Mesendoderm (in vitro differentiated cells): ENCODE results near the gene MRC1.

ENCODE experiments used
- DNase-seq: peaks from one replicate; pipeline ENCODE4 v3.0.0; 2013
- H2AK5ac ChIP-seq: 2 replicates; pipeline ENCODE4 v1.6.1; 2013; ENCODE audit warnings: low read length, inconsistent platforms
- H2BK120ac ChIP-seq: 2 replicates; pipeline ENCODE4 v1.6.1; 2013; ENCODE audit warnings: low read depth, mild to moderate bottlenecking, low read length, moderate library complexity, mixed read lengths
- H2BK15ac ChIP-seq: replicated peaks from 2 replicates; pipeline ENCODE4 v1.6.1; 2013; ENCODE audit warnings: low read depth, mild to moderate bottlenecking, moderate library complexity
- H2BK5ac ChIP-seq: 2 replicates; pipeline ENCODE4 v1.6.1; 2013; ENCODE audit warnings: low read length, inconsistent platforms
- H3K18ac ChIP-seq: 2 replicates; pipeline ENCODE4 v1.6.1; 2013; ENCODE audit warnings: mild to moderate bottlenecking, low read length, mixed read lengths
- H3K23ac ChIP-seq: one replicate; pipeline ENCODE4 v1.6.1; 2013; ENCODE audit warnings: low read length
- H3K27ac ChIP-seq: 2 replicates; pipeline ENCODE4 v1.5.1; 2013; ENCODE audit warnings: low read depth, mild to moderate bottlenecking, inconsistent platforms, low read length, moderate library complexity
- H3K27me3 ChIP-seq: 2 replicates; pipeline ENCODE4 v1.6.1; 2013; ENCODE audit warnings: low read length, control low read depth, mild to moderate bottlenecking, inconsistent platforms; ENCODE audit not compliant: insufficient read depth, poor library complexity
- H3K36me3 ChIP-seq: 2 replicates; pipeline ENCODE4 v1.6.1; 2013; ENCODE audit warnings: low read length, inconsistent platforms; ENCODE audit not compliant: control insufficient read depth, insufficient read depth
- H3K4ac ChIP-seq: one replicate; pipeline ENCODE4 v1.6.1; 2013; ENCODE audit warnings: low read depth, mild to moderate bottlenecking, low read length, moderate library complexity
- H3K4me1 ChIP-seq: 2 replicates; pipeline ENCODE4 v1.6.1; 2013; ENCODE audit warnings: low read depth, low read length, inconsistent platforms; ENCODE audit not compliant: control insufficient read depth
- H3K4me2 ChIP-seq: 2 replicates; pipeline ENCODE4 v1.6.1; 2013; ENCODE audit warnings: low read length
- H3K4me3 ChIP-seq: 2 replicates; pipeline ENCODE4 v1.5.1; 2013; ENCODE audit warnings: mild to moderate bottlenecking, low read length
- H3K56ac ChIP-seq: one replicate; pipeline ENCODE4 v1.6.1; 2013; ENCODE audit warnings: low read length
- H3K79me1 ChIP-seq: 2 replicates; pipeline ENCODE4 v1.6.1; 2013; ENCODE audit warnings: low read length, inconsistent platforms
- H3K79me2 ChIP-seq: 2 replicates; pipeline ENCODE4 v1.6.1; 2013; ENCODE audit warnings: mild to moderate bottlenecking, low read length; ENCODE audit not compliant: control insufficient read depth, insufficient read depth
- H3K9ac ChIP-seq: 2 replicates; pipeline ENCODE4 v1.6.1; 2013; ENCODE audit warnings: low read length, inconsistent platforms
- H4K5ac ChIP-seq: one replicate; pipeline ENCODE4 v1.6.1; 2013; ENCODE audit warnings: low read length
- H4K8ac ChIP-seq: one replicate; pipeline ENCODE4 v1.6.1; 2013; ENCODE audit warnings: low read depth, mild to moderate bottlenecking, control low read depth, low read length, moderate library complexity
- WGBS: extraction: QIAGEN DNeasy Blood & Tissue Kit; methylation state at CpG from one replicate; pipeline ENCODE4 v1.1.7; 2013; ENCODE audit warnings: low lambda C conversion rate, missing lambda C conversion rate; ENCODE audit not compliant: insufficient coverage; ENCODE audit errors: extremely low coverage; 5-methylcytosine and 5-hydroxymethylcytosine counted together
- small RNA-seq: library from polyadenylated mRNA; stranded (forward); fragments of <200 nt; extraction: miRNeasy Mini kit (QIAGEN cat#:217004); gene quantifications from one replicate; pipeline ENCODE3, GENCODE V24; 2013; ENCODE audit not compliant: insufficient read depth

MRC1 gene

GRCh38 chr10:17959870-17960269 is 150.7 kb downstream of the MRC1 start:
- Histone ChIP-seq H3K4me1 (no peaks in the 10 kb centered on the region), H2BK15ac (no peak overlapping the region), H4K8ac (no peak overlapping the region), H3K56ac (no peak overlapping the region), H3K9ac (no peak overlapping the region), H3K36me3 (no peaks in the 10 kb centered on the region), H2AK5ac (no peak overlapping the region), H3K79me2 (no peaks in the 10 kb centered on the region), H3K79me1 (no peaks in the 10 kb centered on the region), H3K23ac (no peak overlapping the region), H3K4me3 (no peak overlapping the region), H3K27me3 (no peaks in the 10 kb centered on the region), H3K18ac (no peak overlapping the region), H3K27ac (no peak overlapping the region), H3K4me2 (no peak overlapping the region), H4K5ac (no peak overlapping the region), H3K4ac (no peak overlapping the region), H2BK5ac (no peak overlapping the region), H2BK120ac (no peak overlapping the region)
- DNase-seq = no peak
- WGBS = no CpG with 5 or more reads among the region's 2 CpGs

Small RNA genes lying within 50 kb of the gene (small RNA-seq; reads per million reads assigned to genes)
- 0.54 reads per million for gene MIR511
